Central memory CD8-positive, alpha-beta T cell (primary cell): ENCODE measurements around the gene ATP8B2.
"Not testable (repeated sequence)": the region's sequence is repeated elsewhere in the genome, so short reads cannot be mapped to it uniquely, and the experiment has no call there.

Experiments
- ATAC-seq: fragments of 150-1000 bp; cut with Tn5 transposase; replicated peaks from 2 replicates; pipeline ENCODE4 v1.10.0; 2022; ENCODE audit warnings: mild to moderate bottlenecking, moderate FRiP score, moderate number of reproducible peaks; ENCODE audit not compliant: poor library complexity, severe bottlenecking; ENCODE audit errors: extremely low read depth
- DNase-seq, 2 donors: peaks; one replicate each; pipeline ENCODE4 v3.0.0; 2021; ENCODE audit warnings: low spot score in 2 of 2
- H3K27ac Mint-ChIP-seq: one replicate; pipeline ENCODE4 v1.8.0; 2022; ENCODE audit warnings: low read depth, mild to moderate bottlenecking, moderate library complexity, mixed read lengths
- H3K27me3 Mint-ChIP-seq: one replicate; pipeline ENCODE4 v1.8.0; 2022; ENCODE audit warnings: mixed read lengths
- H3K36me3 Mint-ChIP-seq: one replicate; pipeline ENCODE4 v1.8.0; 2022; ENCODE audit warnings: mild to moderate bottlenecking, moderate library complexity, mixed read lengths; ENCODE audit not compliant: insufficient read depth
- H3K4me1 Mint-ChIP-seq: one replicate; pipeline ENCODE4 v1.8.0; 2022; ENCODE audit warnings: mixed read lengths
- H3K4me3 Mint-ChIP-seq: one replicate; pipeline ENCODE4 v1.8.0; 2022; ENCODE audit warnings: mild to moderate bottlenecking, moderate library complexity, mixed read lengths
- H3K9me3 Mint-ChIP-seq: one replicate; pipeline ENCODE4 v1.8.0; 2022; ENCODE audit warnings: mixed read lengths

The ATP8B2 gene

DNA sequence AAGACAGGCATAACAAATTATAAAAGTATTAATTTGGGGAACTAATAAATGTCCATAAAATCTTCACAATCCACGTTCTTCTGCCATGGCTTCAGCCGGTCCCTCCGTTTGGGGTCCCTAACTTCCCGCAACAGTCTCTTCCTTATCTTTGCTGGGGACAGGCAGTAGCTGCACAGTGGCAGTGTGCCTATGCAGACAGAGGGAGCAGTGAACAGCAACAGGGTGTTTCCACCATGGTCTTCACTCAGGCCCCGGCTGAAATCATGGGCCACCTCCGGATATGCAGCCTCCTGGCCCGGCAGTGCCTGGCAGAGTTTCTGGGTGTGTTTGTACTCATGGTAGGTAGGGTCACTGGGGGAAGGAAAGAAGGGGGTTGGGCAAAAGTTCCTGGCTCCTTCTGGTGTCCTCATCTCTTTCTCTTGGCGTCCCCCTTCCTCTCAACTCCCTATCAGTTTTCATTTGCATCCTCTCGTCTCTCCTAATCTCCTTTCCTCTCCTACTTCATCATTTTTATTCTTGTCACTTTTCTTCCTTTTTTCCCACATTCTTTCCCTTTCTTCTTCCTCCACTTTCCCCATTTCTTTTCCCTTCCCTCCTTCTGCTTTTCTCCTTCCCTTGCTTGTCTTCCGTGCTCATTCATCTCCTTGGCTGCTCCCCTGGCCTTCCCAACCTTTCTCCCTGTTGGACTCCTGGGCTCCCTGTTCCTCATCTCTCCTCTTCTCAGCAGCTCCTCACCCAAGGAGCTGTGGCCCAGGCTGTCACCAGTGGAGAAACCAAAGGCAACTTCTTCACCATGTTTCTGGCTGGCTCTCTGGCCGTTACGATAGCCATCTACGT, 12.9 kb upstream of the ATP8B2 start:
- ATAC-seq, H3K27me3 Mint-ChIP-seq, DNase-seq, H3K4me1 Mint-ChIP-seq, H3K4me3 Mint-ChIP-seq, H3K36me3 Mint-ChIP-seq, H3K9me3 Mint-ChIP-seq, H3K27ac Mint-ChIP-seq: not testable (repeated sequence)

GRCh38 chr1:154313066-154313356, 12.3 kb upstream of the ATP8B2 start:
- Mint-ChIP-seq H3K36me3 (no peaks in the 10 kb centered on the region), H3K27ac (no peak overlapping the region), H3K27me3 (no peaks in the 10 kb centered on the region), H3K4me1 (peaks cover 3% of the 10 kb centered on the region), H3K4me3 (no peak overlapping the region), H3K9me3 (no peaks in the 10 kb centered on the region)
- no peak for ATAC-seq
- DNase-seq: no peak

GRCh38 chr1:154314226-154314625, 11.1 kb upstream of the ATP8B2 start:
- H3K9me3 Mint-ChIP-seq, H3K36me3 Mint-ChIP-seq, H3K4me3 Mint-ChIP-seq, H3K4me1 Mint-ChIP-seq, ATAC-seq, DNase-seq, H3K27ac Mint-ChIP-seq, H3K27me3 Mint-ChIP-seq: not testable (repeated sequence)

- H3K27me3 Mint-ChIP-seq: peaks cover 10% of the 10 kb centered on the region
- H3K27ac Mint-ChIP-seq: no peak overlapping the region
- no peaks in the 10 kb centered on the region for H3K4me1 Mint-ChIP-seq
- H3K9me3 Mint-ChIP-seq: no peaks in the 10 kb centered on the region
- no peaks in the 10 kb centered on the region for H3K36me3 Mint-ChIP-seq
- H3K4me3 Mint-ChIP-seq: no peak overlapping the region
- DNase-seq: no peak
- no peak for ATAC-seq
Measured at GRCh38 chr1:154316704-154317103, 8.6 kb upstream of the ATP8B2 start.

DNA sequence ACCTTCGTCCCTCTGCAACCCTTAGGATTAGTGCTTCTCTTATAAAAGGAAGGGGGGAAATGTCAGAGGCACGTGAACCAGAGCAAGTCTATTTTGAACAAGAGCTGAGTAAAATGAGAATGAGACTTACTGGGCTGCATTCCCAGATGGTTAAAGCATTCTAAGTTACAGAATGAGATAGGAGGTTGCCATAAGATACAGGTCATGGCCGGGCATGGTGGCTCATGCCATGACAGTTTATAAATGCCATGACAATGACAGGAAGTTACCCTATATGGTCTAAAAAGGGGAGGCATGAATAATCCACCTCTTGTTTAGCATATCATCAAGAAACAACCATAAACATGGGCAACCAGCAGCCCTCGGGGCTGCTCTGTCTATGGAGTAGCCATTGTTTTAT, 6.9 kb upstream of the ATP8B2 start:
- no peak for DNase-seq

GRCh38 chr1:154320882-154321608, 4.3 kb upstream of the ATP8B2 start, which contains the start of gene AQP10:
TSS of gene AQP10 (plus strand) at chr1:154321093. CDS start at chr1:154321156, 63 bp downstream.
- Mint-ChIP-seq H3K27me3 (peaks cover 19% of the 10 kb centered on the region), H3K9me3 (no peaks in the 10 kb centered on the region), H3K4me1 (peaks cover 14% of the 10 kb centered on the region), H3K36me3 (peaks cover 5% of the 10 kb centered on the region), H3K27ac (no peak within 1 kb of the TSS), H3K4me3 (no peak within 1 kb of the TSS)
- ATAC-seq: no peak
- no peak for DNase-seq

More for the DNA sequence above, 6.9 kb upstream of the ATP8B2 start:
- Mint-ChIP-seq H3K9me3 (no peaks in the 10 kb centered on the region), H3K27me3 (peaks cover 19% of the 10 kb centered on the region), H3K27ac (no peak overlapping the region), H3K36me3 (no peaks in the 10 kb centered on the region), H3K4me3 (no peak overlapping the region), H3K4me1 (no peaks in the 10 kb centered on the region)
- ATAC-seq: no peak

- peaks cover 19% of the 10 kb centered on the region for H3K4me1 Mint-ChIP-seq
- H3K27ac Mint-ChIP-seq, H3K36me3 Mint-ChIP-seq: not testable (repeated sequence)
Measured at GRCh38 chr1:154321609-154321934, 3.8 kb upstream of the ATP8B2 start.

GRCh38 chr1:154323493-154323892, 1.8 kb upstream of the ATP8B2 start:
- no peak for DNase-seq
- no peak for ATAC-seq
- Mint-ChIP-seq H3K36me3 (peaks cover 10% of the 10 kb centered on the region), H3K4me3 (no peak overlapping the region), H3K4me1 (peaks cover 38% of the 10 kb centered on the region), H3K27ac (peak overlapping the region; percentile 95), H3K9me3 (no peaks in the 10 kb centered on the region), H3K27me3 (peaks cover 19% of the 10 kb centered on the region)

More at GRCh38 chr1:154321609-154321934, 3.8 kb upstream of the ATP8B2 start:
- H3K9me3 Mint-ChIP-seq, DNase-seq, ATAC-seq, H3K4me3 Mint-ChIP-seq: not testable (repeated sequence)
- peaks cover 19% of the 10 kb centered on the region for H3K27me3 Mint-ChIP-seq

- no peak for ATAC-seq
- DNase-seq: no peak
- Mint-ChIP-seq H3K4me3 (peak overlapping the region; percentile 92), H3K27ac (peak overlapping the region; percentile 95), H3K27me3 (peaks cover 19% of the 10 kb centered on the region), H3K4me1 (peaks cover 42% of the 10 kb centered on the region), H3K36me3 (peaks cover 10% of the 10 kb centered on the region), H3K9me3 (no peaks in the 10 kb centered on the region)
Measured at GRCh38 chr1:154324241-154324640, 1.1 kb upstream of the ATP8B2 start.

DNA sequence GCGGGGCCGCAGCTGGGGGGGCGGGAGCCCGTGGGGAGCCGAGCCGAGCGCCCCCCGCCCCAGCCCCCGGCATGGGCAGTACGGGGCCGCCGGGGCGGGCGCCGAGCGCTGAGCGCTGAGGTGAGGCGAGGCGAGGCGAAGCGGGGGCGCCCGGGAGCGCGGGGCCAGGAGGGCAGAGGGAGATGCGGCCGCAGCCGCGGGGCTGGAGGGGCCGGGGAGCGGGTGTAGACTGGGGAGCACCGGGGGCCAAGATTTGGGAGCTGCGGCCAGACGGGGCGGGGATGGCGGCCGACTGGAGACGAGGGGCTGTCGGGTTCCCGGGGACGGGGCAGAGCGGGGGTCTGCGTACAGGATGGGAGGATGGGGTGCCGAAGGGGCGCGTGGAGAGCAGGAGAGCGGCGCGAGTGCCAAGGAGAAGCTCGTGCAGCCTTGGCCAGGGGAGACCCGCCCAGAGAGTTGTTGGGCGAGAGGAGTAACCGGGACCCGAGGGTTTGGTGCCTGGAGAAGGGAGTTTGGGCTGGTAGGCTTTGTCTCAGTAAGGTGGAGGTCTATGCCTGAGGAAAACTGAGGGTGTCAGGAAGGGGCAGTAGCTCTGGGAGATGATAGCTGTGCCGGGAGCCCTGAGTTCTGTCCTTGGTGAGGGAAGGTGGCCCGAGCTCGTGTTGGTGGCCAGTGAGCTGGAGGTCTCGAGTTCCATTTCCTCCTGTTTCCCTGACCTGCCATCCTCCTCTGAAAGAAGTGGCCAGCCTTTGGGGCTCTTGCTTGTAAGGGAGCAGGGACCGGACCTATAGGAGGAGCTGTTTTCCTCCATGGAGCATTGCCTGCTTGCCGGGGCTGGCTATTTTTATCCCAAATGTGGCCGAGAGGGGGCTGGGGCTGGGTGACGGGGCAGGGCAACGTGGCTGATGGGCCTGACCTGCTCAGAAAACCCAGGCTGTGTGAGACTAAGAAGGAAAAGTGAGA, 539 bp downstream of the ATP8B2 start:
- ATAC-seq: peak; percentile 1
- peaks cover 58% of the 10 kb centered on the region for H3K4me1 Mint-ChIP-seq
- H3K36me3 Mint-ChIP-seq: peaks cover 15% of the 10 kb centered on the region
- DNase-seq: no peak
- peak overlapping the region; percentile 95 for H3K27ac Mint-ChIP-seq
- H3K9me3 Mint-ChIP-seq: no peaks in the 10 kb centered on the region
- peak overlapping the region; percentile 92 for H3K4me3 Mint-ChIP-seq
- peaks cover 17% of the 10 kb centered on the region for H3K27me3 Mint-ChIP-seq

DNA sequence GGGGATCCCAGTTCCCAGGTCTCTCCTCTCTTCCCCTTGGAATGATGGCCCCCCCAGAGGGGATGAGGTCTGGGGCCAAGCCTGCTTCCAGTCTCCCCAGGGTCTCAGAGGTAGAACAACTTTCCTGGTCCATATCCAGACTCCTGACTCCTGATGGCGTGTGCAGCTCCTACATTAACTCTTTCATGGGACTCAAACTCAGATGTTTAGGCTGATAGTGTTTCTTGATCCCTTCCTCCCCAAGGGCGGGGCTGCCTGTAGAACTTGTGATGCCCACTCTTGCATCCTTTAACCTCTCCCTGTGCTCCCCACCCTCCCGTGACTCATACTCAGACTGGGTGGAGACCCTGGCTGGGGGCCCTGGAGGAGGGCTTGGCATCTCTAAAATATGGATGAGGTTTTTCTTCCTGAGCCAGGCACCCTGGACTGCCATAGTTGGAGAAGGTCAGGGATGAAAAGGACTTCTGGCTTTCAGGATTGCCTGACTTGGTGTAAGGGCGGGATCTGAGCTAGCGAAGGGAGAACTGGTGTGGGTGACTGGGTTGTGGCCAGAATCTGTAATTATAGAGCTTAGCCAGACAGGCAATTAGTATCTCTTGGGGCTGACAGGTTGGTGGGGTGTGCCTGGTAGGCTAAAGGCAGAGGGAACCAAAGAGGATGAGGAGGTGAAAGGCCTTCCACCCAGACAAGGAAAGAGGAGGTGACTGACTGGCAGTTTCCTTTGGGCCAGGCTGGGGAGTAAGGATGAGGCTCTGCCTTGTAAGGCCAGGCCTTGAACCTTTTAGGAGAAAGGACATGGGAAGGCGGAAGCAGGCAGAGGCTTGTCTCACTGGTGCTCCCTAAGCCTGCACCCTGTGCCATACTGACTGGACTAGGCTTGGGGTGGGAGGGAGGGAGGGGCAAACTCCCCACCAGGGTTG, 1.5 kb downstream of the ATP8B2 start:
- Mint-ChIP-seq H3K4me3 (peak overlapping the region; percentile 92), H3K27me3 (peaks cover 8% of the 10 kb centered on the region), H3K9me3 (no peaks in the 10 kb centered on the region), H3K36me3 (peaks cover 21% of the 10 kb centered on the region), H3K27ac (peak overlapping the region; percentile 95), H3K4me1 (peaks cover 63% of the 10 kb centered on the region)
- DNase-seq (no peak), ATAC-seq (no peak)
